GM12878 (cell line): ENCODE measurements around the gene WWOX. TPM values are rescaled to one million over a fixed set of nuclear protein-coding genes. Genes with fewer than 3 reads are reported as not detected.

ENCODE experiments used
- ATAC-seq: fragments of 200-7000 bp; cut with Tn5 transposase; 3 replicates; pipeline ENCODE4 v1.9.1; 2020; ENCODE audit warnings: mild to moderate bottlenecking, moderate library complexity
- BruUV-seq: library from RNA; stranded (reverse); fragments of 400-500 nt; replicated peaks from 2 replicates; lab custom pipeline; 2021; lab: Mats Ljungman, UMichigan
- CTCF ChIA-PET: fragments of 300-600 bp; sonication (Branson Sonifier 250); formaldehyde crosslinking; extraction: SDS; loops from one replicate; lab custom pipeline; 2021; ENCODE audit warnings: inconsistent platforms; lab: Yijun Ruan, JAX
- POLR2A ChIA-PET: fragments of 350-600 bp; formaldehyde crosslinking; extraction: SDS; loops from one replicate; lab custom pipeline; 2021; ENCODE audit warnings: inconsistent platforms; lab: Charles Lee
- RAD21 ChIA-PET: fragments of 300-600 bp; sonication (Branson Sonifier 250); formaldehyde crosslinking; loops from one replicate; lab custom pipeline; 2023; ENCODE audit warnings: antibody characterized with exemption; ENCODE audit not compliant: unreplicated experiment; lab: Charles Lee
- SMC1A ChIA-PET: fragments of 300-600 bp; sonication (Branson Sonifier 250); formaldehyde crosslinking; loops from one replicate; lab custom pipeline; 2023; ENCODE audit not compliant: unreplicated experiment, uncharacterized antibody; lab: Charles Lee
- DNase-seq: peaks from one replicate; pipeline ENCODE4 v3.0.0-alpha.2; 2011; ENCODE audit warnings: low read depth, low spot score
- FAIRE-seq: peaks from 3 replicates; lab custom pipeline; 2011; peaks lifted over from hg19 to GRCh38; lab: Jason Lieb, UNC
- H2AFZ ChIP-seq: 2 replicates; pipeline ENCODE4 v1.6.0; 2011; ENCODE audit warnings: low read depth, low read length, control low read depth; ENCODE audit not compliant: control insufficient read depth
- H3K27ac ChIP-seq: 2 replicates; pipeline ENCODE4 v1.5.1; 2011; ENCODE audit warnings: control low read depth; ENCODE audit not compliant: control insufficient read depth, insufficient read depth
- H3K27me3 ChIP-seq, 2 experiments: replicated peaks in 1 of 2; 2 replicates each; pipeline versions ENCODE4 v1.6.0 to v1.6.1; 2011; ENCODE audit warnings: low read length in 1 of 2; ENCODE audit not compliant: control insufficient read depth in 2 of 2, insufficient read depth in 2 of 2
- H3K36me3 ChIP-seq, 2 experiments: 2 replicates each; pipeline ENCODE4 v1.5.1; 2011; ENCODE audit warnings: low read length in 1 of 2; ENCODE audit not compliant: control insufficient read depth in 2 of 2, insufficient read depth in 2 of 2
- H3K4me1 ChIP-seq: 2 replicates; pipeline ENCODE4 v1.6.1; 2011; ENCODE audit warnings: mild to moderate bottlenecking, low read length, moderate library complexity, mixed read lengths; ENCODE audit not compliant: control insufficient read depth, insufficient read depth
- H3K4me2 ChIP-seq: 2 replicates; pipeline ENCODE4 v1.6.0; 2011; ENCODE audit warnings: control low read depth; ENCODE audit not compliant: control insufficient read depth, insufficient read depth
- H3K4me3 ChIP-seq: fragments of 200-600 bp; sonication (generic); 2 replicates; pipeline ENCODE4 v1.5.1; 2016
- H3K79me2 ChIP-seq: 2 replicates; pipeline ENCODE4 v1.6.0; 2011; ENCODE audit warnings: low read length; ENCODE audit not compliant: control insufficient read depth, insufficient read depth
- H3K9ac ChIP-seq: 2 replicates; pipeline ENCODE4 v1.8.0; 2011; ENCODE audit warnings: low read length, control low read depth, mixed read lengths; ENCODE audit not compliant: control insufficient read depth, insufficient read depth
- H3K9me3 ChIP-seq: replicated peaks from 3 replicates; pipeline ENCODE4 v1.5.1; 2011; ENCODE audit warnings: mild to moderate bottlenecking, low read length; ENCODE audit not compliant: control insufficient read depth, insufficient read depth
- H4K20me1 ChIP-seq: 2 replicates; pipeline ENCODE4 v1.6.0; 2011; ENCODE audit not compliant: control insufficient read depth, insufficient read depth
- BCLAF1 ChIP-seq: fragments of 450-650 bp; IDR thresholded peaks from 2 replicates; pipeline ENCODE4 v1.6.1; 2017; ENCODE audit warnings: antibody characterized with exemption, mild to moderate bottlenecking, moderate library complexity
- CEBPB ChIP-seq, 2 experiments: fragments of 150-350 bp in 1 of 2; IDR thresholded peaks; 2 replicates each; pipeline ENCODE4 v1.6.1; 2012 to 2014; ENCODE audit warnings: low read depth in 2 of 2, low read length in 2 of 2, borderline replicate concordance in 1 of 2, inconsistent platforms in 1 of 2
- CHD1 ChIP-seq: IDR thresholded peaks from 2 replicates; pipeline ENCODE4 v1.6.1; 2012; ENCODE audit warnings: low read depth, low read length, improper control_type of control experiment
- CHD4 ChIP-seq: fragments of 200-600 bp; sonication (generic); IDR thresholded peaks from 2 replicates; pipeline ENCODE4 v1.6.1; 2016; ENCODE audit warnings: mild to moderate bottlenecking
- ELK1 ChIP-seq: IDR thresholded peaks from 2 replicates; pipeline ENCODE4 v1.6.1; 2012; ENCODE audit warnings: low read depth, low read length, improper control_type of control experiment
- ETV6 ChIP-seq, 2 experiments: fragments of 450-650 bp in 1 of 2; IDR thresholded peaks in 1 of 2; conservative IDR thresholded peaks in 1 of 2; 2 replicates each; pipeline ENCODE4 v1.6.1; 2014; ENCODE audit warnings: antibody characterized with exemption in 1 of 2, borderline replicate concordance in 1 of 2, low read depth in 1 of 2, mild to moderate bottlenecking in 1 of 2, moderate library complexity in 1 of 2
- FOS ChIP-seq: IDR thresholded peaks from 3 replicates; pipeline ENCODE4 v1.6.1; 2011; ENCODE audit warnings: borderline replicate concordance; ENCODE audit not compliant: insufficient read length; ENCODE audit errors: extremely low read depth
- HSF1 ChIP-seq: fragments of 150-350 bp; IDR thresholded peaks from 2 replicates; pipeline ENCODE4 v1.6.1; 2014; ENCODE audit warnings: mild to moderate bottlenecking, low read depth, low read length
- IKZF2 ChIP-seq, 2 experiments: fragments of 450-650 bp; IDR thresholded peaks; 2 replicates each; pipeline ENCODE4 v1.6.1; 2017; ENCODE audit warnings: mild to moderate bottlenecking in 2 of 2, moderate library complexity in 2 of 2
- IRF5 ChIP-seq: fragments of 450-650 bp; IDR thresholded peaks from 2 replicates; pipeline ENCODE4 v1.6.1; 2017; ENCODE audit warnings: borderline replicate concordance
- JUNB ChIP-seq: IDR thresholded peaks from 2 replicates; pipeline ENCODE4 v1.6.1; 2016; ENCODE audit warnings: antibody characterized with exemption, mild to moderate bottlenecking
- NBN ChIP-seq: fragments of 450-650 bp; IDR thresholded peaks from 2 replicates; pipeline ENCODE4 v1.6.1; 2016
- NR2F1 ChIP-seq: fragments of 450-650 bp; conservative IDR thresholded peaks from 2 replicates; pipeline ENCODE4 v1.6.1; 2017; ENCODE audit warnings: mild to moderate bottlenecking
- RUNX3 ChIP-seq: IDR thresholded peaks from 2 replicates; pipeline ENCODE4 v1.6.1; 2012; ENCODE audit warnings: low read length, inconsistent platforms
- SIX5 ChIP-seq: IDR thresholded peaks from 2 replicates; pipeline ENCODE4 v1.6.1; 2011; ENCODE audit warnings: mild to moderate bottlenecking, low read depth, low read length, moderate library complexity; ENCODE audit not compliant: severe bottlenecking
- TCF7 ChIP-seq: IDR thresholded peaks from 2 replicates; pipeline ENCODE4 v1.6.1; 2014; ENCODE audit warnings: antibody characterized with exemption, borderline replicate concordance
- WGBS: methylation state at CpG from one replicate; pipeline ENCODE4 v1.1.6; 2016; ENCODE audit warnings: low lambda C conversion rate; ENCODE audit not compliant: insufficient replicate concordance, insufficient coverage; ENCODE audit errors: missing lambda C conversion rate; 5-methylcytosine and 5-hydroxymethylcytosine counted together
- in situ Hi-C: fragments of 300-500 bp; cut with MboI; formaldehyde crosslinking; loops from 9 replicates; pipeline ENCODE4 v1.14.3; 2018; ENCODE audit warnings: mixed read lengths
- intact Hi-C: fragments of 100-400 bp; cut with micrococcal nuclease; formaldehyde crosslinking; loops from one replicate; pipeline ENCODE4 v1.14.2; 2022; ENCODE audit not compliant: unreplicated experiment
- polyA plus RNA-seq, 11 experiments: library from polyadenylated mRNA; depleted of rRNA in 4 of 11; unstranded in 6 of 11; stranded (reverse) in 5 of 11; fragments of >200 nt; fragmentation: Nextera tagmentation in 4 of 11; fragmentation: Illumina TruSeq in 1 of 11; extraction: Ambion mirVana in 4 of 11; extraction: Trizol in 1 of 11; gene quantifications; 1 replicate in 1 of 11; 2 replicates in 10 of 11; pipeline versions ENCODE4 v1.2.1 to v1.2.3, GENCODE V29; 2011 to 2016; ENCODE audit warnings: inconsistent platforms in 2 of 11, missing spikeins in 2 of 11, low read depth in 1 of 11
- total RNA-seq, 4 experiments: library from RNA; depleted of rRNA in 3 of 4; stranded (reverse); fragments of >200 nt in 3 of 4; fragmentation: Illumina TruSeq in 1 of 4; extraction: Trizol in 1 of 4; gene quantifications; 2 replicates each; pipeline versions ENCODE4 v1.2.1 to v1.2.3, GENCODE V29; 2013 to 2021

WWOX gene
- total and polyA plus RNA-seq, 10 of the 15 experiments (the other 5 are each of a cell fraction or from before 2014, with no cell fraction given), result 2.8 to 24.4 (median 17.8) TPM

- TF ChIP-seq BCLAF1, result no peak
- no peak for TF ChIP-seq CHD4
- no peak for TF ChIP-seq IKZF2 (IDR thresholded peaks at IDR 0.05)
- no peak for TF ChIP-seq ETV6 (conservative IDR thresholded peaks at IDR 0.05 in 1 of 2, IDR thresholded peaks at IDR 0.05 in 1 of 2; ENCODE audit: borderline replicate concordance in 1 of 2, low read depth in 1 of 2)
- TF ChIP-seq HSF1, result no peak
- TF ChIP-seq CHD1, result no peak
- TF ChIP-seq JUNB, result no peak
- TF ChIP-seq, all 136 proteins: peak for 0
These were observed 115.8 kb downstream of the WWOX start (continued) for GRCh38 chr16:78215222-78215621.

GRCh38 chr16:78216166-78216745 lies 116.8 kb downstream of the WWOX start:
- in situ Hi-C loops, result no loop called here
- ATAC-seq, result no peak
- peak; percentile 49 for FAIRE-seq
- no peak for TF ChIP-seq IRF5
- no peak for TF ChIP-seq RUNX3
- no peak for TF ChIP-seq NBN
- no peak for TF ChIP-seq FOS
- no peak for TF ChIP-seq TCF7
- no peak for TF ChIP-seq CHD1
- TF ChIP-seq NR2F1, result no peak
- TF ChIP-seq CEBPB (IDR thresholded peaks at IDR 0.05; ENCODE audit: borderline replicate concordance in 1 of 2, low read depth in 2 of 2, low read length in 2 of 2), result no peak
- no peak for TF ChIP-seq SIX5
- no peak for TF ChIP-seq ELK1

More at GRCh38 chr16:78216166-78216745, 116.8 kb downstream of the WWOX start:
- no peaks in the 10 kb centered on the region for H3K79me2 ChIP-seq
- no peaks in the 10 kb centered on the region for H4K20me1 ChIP-seq
- no TSS peak for BruUV-seq
- ChIA-PET POLR2A (no interaction called here), CTCF (no interaction called here), SMC1A (no interaction called here), RAD21 (no interaction called here)
- H3K9me3 ChIP-seq, result no peaks in the 10 kb centered on the region
- H3K27ac ChIP-seq, result no peak overlapping the region
- WGBS, result 81% methylated on average over 4 of the region's 4 CpGs
- no peaks in the 10 kb centered on the region for H3K27me3 ChIP-seq
- no peak overlapping the region for H3K4me3 ChIP-seq
- DNase-seq, result no peak
- H3K9ac ChIP-seq, result no peak overlapping the region
- no peak overlapping the region for H2AFZ ChIP-seq
- no peak overlapping the region for H3K4me2 ChIP-seq
- H3K4me1 ChIP-seq, result no peaks in the 10 kb centered on the region
- intact Hi-C loops, result no loop called here
- no peaks in the 10 kb centered on the region for H3K36me3 ChIP-seq
